ENCODE data around the gene TNS4. TPM values are rescaled to one million over a fixed set of nuclear protein-coding genes. Genes with fewer than 3 reads are reported as not detected.
A peak's percentile ranks its signal among the peaks of the same experiment; 100 is the strongest.

The TNS4 gene
- total RNA-seq, 2 donors from 2014 or later = 0.89 to 2.5 TPM

DNA sequence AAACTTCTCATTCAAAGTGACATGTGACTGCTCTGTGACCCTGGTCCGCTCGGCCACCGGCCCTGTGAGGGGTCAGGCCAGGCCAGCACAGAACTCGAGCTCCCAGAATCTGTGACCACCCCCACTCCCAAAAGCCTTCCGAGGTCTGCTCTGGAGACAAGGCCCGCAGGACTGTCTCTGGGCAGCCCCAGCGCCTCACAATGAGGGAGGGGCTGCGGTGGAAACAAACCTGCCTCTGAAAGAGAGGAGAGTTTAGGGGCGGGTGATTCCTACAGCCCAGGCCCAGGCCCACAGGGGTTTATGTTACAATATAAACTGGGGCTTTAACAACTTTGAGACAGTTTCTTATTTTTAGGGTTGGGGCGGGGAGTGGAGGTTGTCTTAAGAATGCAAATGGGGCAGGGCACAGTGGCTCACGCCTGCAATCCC lies 38.3 kb downstream of the TNS4 start:
- Histone ChIP-seq H3K4me1 (ENCODE audit: control insufficient read depth, insufficient read depth, low read length) (peaks cover 6% of the 10 kb centered on the region), H3K27me3 (ENCODE audit: control insufficient read depth, insufficient read depth, low read length, poor library complexity, severe bottlenecking) (no peaks in the 10 kb centered on the region), H3K4me3 (ENCODE audit: low read length) (no peak overlapping the region), H3K9me3 (ENCODE audit: control insufficient read depth, low read length) (no peaks in the 10 kb centered on the region), H3K9ac (ENCODE audit: extremely low read depth, low read length, poor library complexity, severe bottlenecking) (no peak overlapping the region), H3K36me3 (ENCODE audit: control insufficient read depth, insufficient read depth, low read length) (no peaks in the 10 kb centered on the region), H3K27ac (ENCODE audit: low read depth, low read length) (no peak overlapping the region)
- no peaks in the 10 kb centered on the region for H3K27me3 Mint-ChIP-seq (ENCODE audit: insufficient read depth)
- peaks cover 14% of the 10 kb centered on the region for H3K4me1 Mint-ChIP-seq
- DNase-seq = peak; percentile 78
- no peaks in the 10 kb centered on the region for H3K36me3 Mint-ChIP-seq (ENCODE audit: low read depth)
- H3K4me3 Mint-ChIP-seq = no peak overlapping the region
- TF ChIP-seq, protein P1, sequence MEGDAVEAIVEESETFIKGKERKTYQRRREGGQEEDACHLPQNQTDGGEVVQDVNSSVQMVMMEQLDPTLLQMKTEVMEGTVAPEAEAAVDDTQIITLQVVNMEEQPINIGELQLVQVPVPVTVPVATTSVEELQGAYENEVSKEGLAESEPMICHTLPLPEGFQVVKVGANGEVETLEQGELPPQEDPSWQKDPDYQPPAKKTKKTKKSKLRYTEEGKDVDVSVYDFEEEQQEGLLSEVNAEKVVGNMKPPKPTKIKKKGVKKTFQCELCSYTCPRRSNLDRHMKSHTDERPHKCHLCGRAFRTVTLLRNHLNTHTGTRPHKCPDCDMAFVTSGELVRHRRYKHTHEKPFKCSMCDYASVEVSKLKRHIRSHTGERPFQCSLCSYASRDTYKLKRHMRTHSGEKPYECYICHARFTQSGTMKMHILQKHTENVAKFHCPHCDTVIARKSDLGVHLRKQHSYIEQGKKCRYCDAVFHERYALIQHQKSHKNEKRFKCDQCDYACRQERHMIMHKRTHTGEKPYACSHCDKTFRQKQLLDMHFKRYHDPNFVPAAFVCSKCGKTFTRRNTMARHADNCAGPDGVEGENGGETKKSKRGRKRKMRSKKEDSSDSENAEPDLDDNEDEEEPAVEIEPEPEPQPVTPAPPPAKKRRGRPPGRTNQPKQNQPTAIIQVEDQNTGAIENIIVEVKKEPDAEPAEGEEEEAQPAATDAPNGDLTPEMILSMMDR (conservative IDR thresholded peaks at IDR 0.05) = no peak
- peak overlapping the region; percentile 64 for H3K27ac Mint-ChIP-seq
- WGBS, 2 experiments (ENCODE audit: insufficient coverage in 1 of 2, insufficient read length in 1 of 2) = 69 to 80% methylated on average over 1 to 11 of the region's 11 CpGs
- no peaks in the 10 kb centered on the region for H3K9me3 Mint-ChIP-seq

DNA sequence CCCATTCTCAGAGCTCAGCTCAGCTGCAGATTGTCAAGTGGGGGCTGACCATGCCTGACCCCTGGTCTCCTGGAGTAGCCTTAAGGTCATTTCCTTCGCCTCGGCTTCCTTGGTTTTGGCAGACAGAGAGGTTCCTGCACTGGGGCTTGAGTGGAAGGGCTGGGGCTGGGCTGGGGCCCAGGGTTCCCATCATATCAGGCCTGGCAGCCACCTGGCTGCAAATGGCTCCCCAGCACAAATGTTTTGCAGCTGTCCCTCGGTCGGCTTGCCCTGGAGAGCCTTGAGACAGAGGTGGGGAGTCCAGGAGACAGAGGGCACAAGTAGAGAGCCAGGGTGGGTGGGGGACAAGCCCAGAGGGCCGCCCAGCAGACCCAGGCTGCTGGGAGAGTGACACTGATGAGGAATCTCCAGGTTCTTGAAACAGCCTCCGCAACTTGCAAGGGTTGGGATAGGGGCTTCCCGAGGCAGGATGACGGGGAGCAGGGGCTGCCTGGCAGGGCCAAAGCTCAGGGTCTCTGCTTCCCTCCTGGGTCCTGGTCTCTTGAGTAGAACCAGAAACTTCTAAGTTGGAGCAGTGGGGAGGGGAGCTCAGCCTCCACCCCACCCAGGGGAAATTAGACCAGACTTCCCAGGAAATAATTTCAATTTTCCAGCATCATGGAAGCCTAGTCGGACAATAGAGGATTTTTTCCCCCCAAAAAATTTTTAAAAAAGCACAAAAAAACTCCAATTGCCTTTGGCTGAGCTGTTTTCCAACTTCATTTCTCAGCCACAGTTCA lies 38.9 kb downstream of the TNS4 start:
- Histone ChIP-seq H3K27me3 (ENCODE audit: control insufficient read depth, insufficient read depth, low read length, poor library complexity, severe bottlenecking) (no peaks in the 10 kb centered on the region), H3K36me3 (ENCODE audit: control insufficient read depth, insufficient read depth, low read length) (no peaks in the 10 kb centered on the region), H3K4me1 (ENCODE audit: control insufficient read depth, insufficient read depth, low read length) (peaks cover 11% of the 10 kb centered on the region), H3K9ac (ENCODE audit: extremely low read depth, low read length, poor library complexity, severe bottlenecking) (no peak overlapping the region), H3K4me3 (ENCODE audit: low read length) (no peak overlapping the region), H3K9me3 (ENCODE audit: control insufficient read depth, low read length) (no peaks in the 10 kb centered on the region), H3K27ac (ENCODE audit: low read depth, low read length) (no peak overlapping the region)
- Mint-ChIP-seq H3K36me3 (ENCODE audit: low read depth) (peaks cover 1% of the 10 kb centered on the region), H3K4me1 (peaks cover 20% of the 10 kb centered on the region), H3K27ac (peak overlapping the region; percentile 64), H3K4me3 (no peak overlapping the region), H3K27me3 (ENCODE audit: insufficient read depth) (no peaks in the 10 kb centered on the region), H3K9me3 (no peaks in the 10 kb centered on the region)
- TF ChIP-seq, protein P1 (conservative IDR thresholded peaks at IDR 0.05) = no peak
- DNase-seq = no peak
- 87% methylated on average over 4 to 9 of the region's 9 CpGs for WGBS, 2 experiments (ENCODE audit: insufficient coverage in 1 of 2, insufficient read length in 1 of 2)

DNA sequence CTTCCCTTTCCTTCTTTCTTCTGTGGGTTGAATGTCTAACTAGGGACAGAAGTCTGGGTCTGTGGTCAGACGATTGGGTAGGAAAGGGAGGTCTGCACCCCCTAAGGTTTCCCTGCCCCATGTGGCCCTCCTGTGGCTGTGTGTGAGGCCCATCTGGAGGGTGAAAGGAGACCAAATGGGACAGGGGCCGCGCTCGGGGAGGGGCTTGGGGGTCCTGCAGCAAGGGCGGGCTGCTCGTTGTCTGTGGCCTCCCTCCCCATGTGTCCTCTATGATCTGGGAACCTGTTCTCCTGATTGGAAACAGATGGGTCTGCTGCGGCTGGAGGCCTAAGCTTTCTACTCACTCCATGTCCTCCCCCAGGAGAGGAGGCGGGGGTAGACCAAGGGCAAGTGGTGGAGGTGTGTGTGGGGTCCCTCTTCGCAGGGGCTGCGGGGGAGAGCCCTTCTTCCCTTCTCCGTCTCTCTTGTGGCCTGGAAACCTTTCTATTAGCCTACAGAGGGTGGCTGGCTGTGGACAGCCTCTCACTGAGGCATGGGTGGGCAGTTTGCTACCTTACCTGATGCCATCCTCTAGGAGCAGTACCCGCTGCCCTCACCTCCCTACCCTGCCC lies 39.6 kb downstream of the TNS4 start:
- Mint-ChIP-seq H3K36me3 (ENCODE audit: low read depth) (peaks cover 3% of the 10 kb centered on the region), H3K4me3 (no peak overlapping the region), H3K27ac (no peak overlapping the region), H3K27me3 (ENCODE audit: insufficient read depth) (no peaks in the 10 kb centered on the region), H3K9me3 (no peaks in the 10 kb centered on the region), H3K4me1 (peaks cover 21% of the 10 kb centered on the region)
- Histone ChIP-seq H3K4me3 (ENCODE audit: low read length) (no peak overlapping the region), H3K27me3 (ENCODE audit: control insufficient read depth, insufficient read depth, low read length, poor library complexity, severe bottlenecking) (no peaks in the 10 kb centered on the region), H3K4me1 (ENCODE audit: control insufficient read depth, insufficient read depth, low read length) (peaks cover 11% of the 10 kb centered on the region), H3K27ac (ENCODE audit: low read depth, low read length) (no peak overlapping the region), H3K36me3 (ENCODE audit: control insufficient read depth, insufficient read depth, low read length) (no peaks in the 10 kb centered on the region), H3K9ac (ENCODE audit: extremely low read depth, low read length, poor library complexity, severe bottlenecking) (no peak overlapping the region), H3K9me3 (ENCODE audit: control insufficient read depth, low read length) (no peaks in the 10 kb centered on the region)
- TF ChIP-seq, protein P1 (conservative IDR thresholded peaks at IDR 0.05) = no peak
- 93 to 97% methylated on average over 4 to 12 of the region's 12 CpGs for WGBS, 2 experiments (ENCODE audit: insufficient coverage in 1 of 2, insufficient read length in 1 of 2)
- DNase-seq = no peak

All from endodermal cell (in vitro differentiated cells).